ENCODE results near the gene GPR146.

DNA sequence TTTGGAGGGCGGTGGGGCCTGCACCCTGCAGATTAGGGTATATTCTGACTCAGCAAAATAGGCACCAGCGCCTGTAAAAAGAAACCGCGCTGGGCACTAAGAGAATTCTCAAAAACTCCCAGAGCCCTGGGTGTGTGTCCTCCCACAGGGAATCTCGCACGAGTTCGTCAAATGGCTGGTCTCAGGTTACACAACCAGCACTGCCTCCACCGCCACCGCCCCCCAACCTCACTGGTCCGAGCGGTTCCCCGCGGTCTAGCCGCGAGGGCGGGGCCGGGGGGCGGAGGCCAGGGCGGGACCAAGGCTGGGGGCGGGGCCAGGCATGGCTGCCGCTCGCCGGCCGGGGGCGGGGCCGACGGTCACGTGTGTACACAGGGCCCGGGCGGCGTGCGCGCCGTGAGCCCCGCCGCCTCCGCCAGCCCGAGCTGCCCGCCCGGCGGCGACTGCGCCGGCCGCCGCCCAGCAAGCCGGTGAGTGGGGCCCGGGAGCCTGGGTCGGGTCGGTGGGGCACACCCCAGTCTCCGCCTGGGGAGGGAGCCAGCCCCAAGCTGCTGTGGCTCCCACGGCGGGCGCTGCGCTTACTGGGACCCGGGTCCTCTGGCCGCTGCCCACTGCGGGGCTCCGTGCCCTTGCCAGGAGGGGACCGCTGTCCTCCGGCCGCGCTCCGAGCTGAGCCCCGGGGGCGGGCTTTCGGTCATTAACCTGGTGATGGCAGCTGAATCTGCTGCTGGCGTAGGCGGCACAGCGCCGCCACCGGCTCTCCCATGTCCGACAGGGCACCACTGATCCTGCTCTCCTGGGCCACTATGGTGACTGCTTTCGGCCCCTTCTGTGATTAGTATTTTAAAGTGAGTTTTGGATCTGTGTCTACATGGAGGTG is at the start of gene GPR146:
- TF ChIP-seq, protein P1, sequence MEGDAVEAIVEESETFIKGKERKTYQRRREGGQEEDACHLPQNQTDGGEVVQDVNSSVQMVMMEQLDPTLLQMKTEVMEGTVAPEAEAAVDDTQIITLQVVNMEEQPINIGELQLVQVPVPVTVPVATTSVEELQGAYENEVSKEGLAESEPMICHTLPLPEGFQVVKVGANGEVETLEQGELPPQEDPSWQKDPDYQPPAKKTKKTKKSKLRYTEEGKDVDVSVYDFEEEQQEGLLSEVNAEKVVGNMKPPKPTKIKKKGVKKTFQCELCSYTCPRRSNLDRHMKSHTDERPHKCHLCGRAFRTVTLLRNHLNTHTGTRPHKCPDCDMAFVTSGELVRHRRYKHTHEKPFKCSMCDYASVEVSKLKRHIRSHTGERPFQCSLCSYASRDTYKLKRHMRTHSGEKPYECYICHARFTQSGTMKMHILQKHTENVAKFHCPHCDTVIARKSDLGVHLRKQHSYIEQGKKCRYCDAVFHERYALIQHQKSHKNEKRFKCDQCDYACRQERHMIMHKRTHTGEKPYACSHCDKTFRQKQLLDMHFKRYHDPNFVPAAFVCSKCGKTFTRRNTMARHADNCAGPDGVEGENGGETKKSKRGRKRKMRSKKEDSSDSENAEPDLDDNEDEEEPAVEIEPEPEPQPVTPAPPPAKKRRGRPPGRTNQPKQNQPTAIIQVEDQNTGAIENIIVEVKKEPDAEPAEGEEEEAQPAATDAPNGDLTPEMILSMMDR (IDR thresholded peaks at IDR 0.05), result peak in 2 of 3 donors; percentile 56 to 65
- peak; percentile 30 for TF ChIP-seq POLR2A (IDR thresholded peaks at IDR 0.05)
- peak in 2 of 3 donors; percentile 39 to 46 for TF ChIP-seq POLR2AphosphoS5 (IDR thresholded peaks at IDR 0.05)
